Neural progenitor cell (in vitro differentiated cells): ENCODE data around the gene NOXRED1.

Experiments
- CTCF ChIP-seq: fragments of 200-600 bp; sonication (generic); IDR thresholded peaks from 2 replicates; pipeline ENCODE4 v1.5.1; 2017; ENCODE audit warnings: antibody characterized with exemption, mild to moderate bottlenecking
- EZH2phosphoT487 ChIP-seq: fragments of 200-600 bp; sonication (generic); IDR thresholded peaks from 2 replicates; pipeline ENCODE4 v1.6.1; 2017; ENCODE audit warnings: antibody characterized with exemption

- TF ChIP-seq CTCF, result peak; percentile 45
- TF ChIP-seq EZH2phosphoT487, result no peak
These were observed 14.2 kb downstream of the NOXRED1 start for GRCh38 chr14:77409131-77409533.
